OCI-LY3 (cell line): ENCODE data around the gene RAD51B.

ENCODE experiments used
- CTCF ChIP-seq: fragments of 200-600, 300-600 bp; sonication (generic); IDR thresholded peaks from 2 replicates; pipeline ENCODE4 v1.5.1; 2014; ENCODE audit warnings: antibody characterized with exemption, low read length, low read depth
- EZH2phosphoT487 ChIP-seq: fragments of 200-600 bp; shearing (Covaris generic); IDR thresholded peaks from 2 replicates; pipeline ENCODE4 v1.6.1; 2018; ENCODE audit warnings: antibody characterized with exemption, mixed run types, low read depth

GRCh38 chr14:68034896-68035295, 215.3 kb downstream of the RAD51B start:
- TF ChIP-seq CTCF = no peak
- no peak for TF ChIP-seq EZH2phosphoT487
